IMR-90 (cell line): ENCODE measurements around the gene OR2H1. TPM values are rescaled to one million over a fixed set of nuclear protein-coding genes. Genes with fewer than 3 reads are reported as not detected.

ENCODE experiments used
- ATAC-seq: fragments of 200-7000 bp; cut with Tn5 transposase; 2 replicates; pipeline ENCODE4 v1.9.1; 2020; ENCODE audit warnings: low read depth, mild to moderate bottlenecking, moderate library complexity
- BruUV-seq: library from RNA; stranded (reverse); fragments of 400-500 nt; replicated peaks from 2 replicates; lab custom pipeline; 2021; lab: Mats Ljungman, UMichigan
- CTCF ChIA-PET: fragments of 300-600 bp; formaldehyde crosslinking; extraction: SDS; loops from one replicate; lab custom pipeline; 2021; ENCODE audit warnings: antibody characterized with exemption; lab: Yijun Ruan, JAX
- POLR2A ChIA-PET: fragments of 300-600 bp; sonication (Branson Sonifier 250); formaldehyde crosslinking; loops from one replicate; lab custom pipeline; 2022; ENCODE audit warnings: antibody characterized with exemption; ENCODE audit not compliant: unreplicated experiment; lab: Charles Lee
- DNase-seq: peaks from one replicate; pipeline ENCODE4 v3.0.0; 2013
- H2AFZ ChIP-seq: replicated peaks from 2 replicates; pipeline ENCODE3; 2013; ENCODE audit warnings: low read length, mild to moderate bottlenecking; ENCODE audit not compliant: poor library complexity
- H2AK5ac ChIP-seq: 2 replicates; pipeline ENCODE4 v1.6.1; 2013; ENCODE audit warnings: low read depth, low read length, inconsistent platforms
- H2AK9ac ChIP-seq: replicated peaks from 2 replicates; pipeline ENCODE3; 2013; ENCODE audit warnings: mild to moderate bottlenecking, low read depth, low read length, moderate library complexity; ENCODE audit not compliant: poor library complexity
- H2BK120ac ChIP-seq: 2 replicates; pipeline ENCODE4 v1.6.1; 2013; ENCODE audit warnings: low read depth, low read length, inconsistent platforms
- H2BK15ac ChIP-seq: 3 replicates; pipeline ENCODE4 v1.6.1; 2013; ENCODE audit warnings: low read depth, low read length, inconsistent platforms
- H2BK20ac ChIP-seq: 2 replicates; pipeline ENCODE4 v1.6.1; 2013; ENCODE audit warnings: low read depth, mild to moderate bottlenecking, inconsistent platforms, low read length, moderate library complexity
- H2BK5ac ChIP-seq: 2 replicates; pipeline ENCODE4 v1.6.1; 2013; ENCODE audit warnings: mild to moderate bottlenecking, low read depth, low read length, inconsistent platforms; ENCODE audit not compliant: poor library complexity, severe bottlenecking
- H3K14ac ChIP-seq: replicated peaks from 2 replicates; pipeline ENCODE4 v1.6.1; 2013; ENCODE audit warnings: low read depth, low read length, inconsistent platforms
- H3K18ac ChIP-seq: 2 replicates; pipeline ENCODE4 v1.6.1; 2013; ENCODE audit warnings: low read depth, low read length, control low read depth
- H3K23ac ChIP-seq: 2 replicates; pipeline ENCODE4 v1.6.1; 2013; ENCODE audit warnings: low read depth, low read length, inconsistent platforms
- H3K27ac ChIP-seq: 2 replicates; pipeline ENCODE4 v1.5.1; 2013; ENCODE audit warnings: mild to moderate bottlenecking, control low read depth, low read length; ENCODE audit not compliant: insufficient read depth
- H3K27me3 ChIP-seq: 2 replicates; pipeline ENCODE4 v1.6.1; 2013; ENCODE audit warnings: low read length; ENCODE audit not compliant: control insufficient read depth, insufficient read depth
- H3K36me3 ChIP-seq: 2 replicates; pipeline ENCODE4 v1.6.1; 2013; ENCODE audit warnings: low read length, mixed read lengths; ENCODE audit not compliant: control insufficient read depth, insufficient read depth
- H3K4ac ChIP-seq: 2 replicates; pipeline ENCODE4 v1.6.1; 2013; ENCODE audit warnings: low read depth, low read length, inconsistent platforms
- H3K4me1 ChIP-seq: 2 replicates; pipeline ENCODE4 v1.6.1; 2013; ENCODE audit warnings: low read length, mixed read lengths; ENCODE audit not compliant: control insufficient read depth, insufficient read depth
- H3K4me2 ChIP-seq: 2 replicates; pipeline ENCODE4 v1.6.1; 2013; ENCODE audit warnings: low read depth, mild to moderate bottlenecking, control low read depth, low read length, moderate library complexity
- H3K4me3 ChIP-seq: 2 replicates; pipeline ENCODE4 v1.5.1; 2013; ENCODE audit warnings: low read depth, mild to moderate bottlenecking, control low read depth, low read length, moderate library complexity; ENCODE audit not compliant: insufficient read depth
- H3K56ac ChIP-seq: 2 replicates; pipeline ENCODE4 v1.6.1; 2013; ENCODE audit warnings: low read length, inconsistent platforms; ENCODE audit not compliant: insufficient read depth; ENCODE audit errors: extremely low read depth
- H3K79me1 ChIP-seq, 2 experiments: 2 replicates each; pipeline ENCODE4 v1.6.1; 2013; ENCODE audit warnings: low read length in 2 of 2, inconsistent platforms in 1 of 2, low read depth in 1 of 2
- H3K9ac ChIP-seq: 2 replicates; pipeline ENCODE4 v1.6.1; 2013; ENCODE audit warnings: low read depth, low read length, control low read depth
- H3K9me1 ChIP-seq: 2 replicates; pipeline ENCODE4 v1.6.1; 2013; ENCODE audit warnings: low read length, inconsistent platforms; ENCODE audit not compliant: insufficient read depth
- H3K9me3 ChIP-seq: 2 replicates; pipeline ENCODE4 v1.6.1; 2013; ENCODE audit warnings: low read length; ENCODE audit not compliant: control insufficient read depth, insufficient read depth
- H4K20me1 ChIP-seq: 2 replicates; pipeline ENCODE4 v1.6.1; 2013; ENCODE audit warnings: low read length, inconsistent platforms; ENCODE audit not compliant: insufficient read depth
- H4K5ac ChIP-seq: 2 replicates; pipeline ENCODE4 v1.6.1; 2013; ENCODE audit warnings: mild to moderate bottlenecking, low read depth, low read length, control low read depth
- H4K8ac ChIP-seq, 2 experiments: 2 replicates each; pipeline ENCODE4 v1.6.1; 2013; ENCODE audit warnings: low read depth in 2 of 2, low read length in 2 of 2, control low read depth in 1 of 2, inconsistent platforms in 1 of 2
- H4K91ac ChIP-seq: 2 replicates; pipeline ENCODE4 v1.6.1; 2013; ENCODE audit warnings: low read depth, low read length, inconsistent platforms; ENCODE audit not compliant: insufficient read depth
- BHLHE40 ChIP-seq: fragments of 150-350 bp; IDR thresholded peaks from 2 replicates; pipeline ENCODE4 v1.6.1; 2016; ENCODE audit warnings: mild to moderate bottlenecking, low read depth, low read length
- CHD1 ChIP-seq: IDR thresholded peaks from 2 replicates; pipeline ENCODE4 v1.6.1; 2012; ENCODE audit warnings: low read depth, low read length, improper control_type of control experiment
- FOS ChIP-seq: fragments of 150-350 bp; IDR thresholded peaks from 2 replicates; pipeline ENCODE4 v1.6.1; 2016; ENCODE audit warnings: low read depth, low read length
- MAZ ChIP-seq: IDR thresholded peaks from 2 replicates; pipeline ENCODE4 v1.6.1; 2012; ENCODE audit warnings: low read depth, mild to moderate bottlenecking, low read length, improper control_type of control experiment, moderate library complexity, borderline replicate concordance
- NFE2L2 ChIP-seq: fragments of 150-350 bp; IDR thresholded peaks from 2 replicates; pipeline ENCODE4 v1.6.1; 2016; ENCODE audit warnings: low read depth, mild to moderate bottlenecking, low read length
- SMC3 ChIP-seq: fragments of 150-350 bp; IDR thresholded peaks from 2 replicates; pipeline ENCODE4 v1.6.1; 2016; ENCODE audit warnings: low read depth, mild to moderate bottlenecking, antibody characterized with exemption, low read length, moderate library complexity
- USF2 ChIP-seq: fragments of 150-350 bp; IDR thresholded peaks from 2 replicates; pipeline ENCODE4 v1.6.1; 2017; ENCODE audit warnings: mild to moderate bottlenecking, antibody characterized with exemption, low read length, low read depth
- WGBS, 2 experiments: methylation state at CpG; one replicate each; pipeline versions ENCODE4 v1.1.5 to v1.1.7; 2013; ENCODE audit warnings: missing lambda C conversion rate in 2 of 2; ENCODE audit not compliant: insufficient read length in 1 of 2; ENCODE audit errors: extremely low coverage in 2 of 2; 5-methylcytosine and 5-hydroxymethylcytosine counted together
- dilution Hi-C: fragments of 300-500 bp; cut with HindIII; formaldehyde crosslinking; loops from one replicate; pipeline ENCODE4 v1.14.3; 2018; ENCODE audit warnings: low sequenced_read_pairs; ENCODE audit not compliant: unreplicated experiment
- in situ Hi-C: fragments of 300-500 bp; cut with MboI; formaldehyde crosslinking; loops from 3 replicates; pipeline ENCODE4 v1.14.3; 2019; ENCODE audit warnings: low sequenced_read_pairs, inconsistent platforms, mixed read lengths
- intact Hi-C: fragments of 100-400 bp; cut with micrococcal nuclease; formaldehyde crosslinking; loops from 2 replicates; pipeline ENCODE4 v1.10.0; 2022
- polyA plus RNA-seq, 3 experiments: library from polyadenylated mRNA; depleted of rRNA; stranded (reverse); fragments of >200 nt; gene quantifications; 2 replicates each; pipeline ENCODE4 v1.2.3, GENCODE V29; 2012; ENCODE audit warnings: low replicate concordance in 1 of 3
- total RNA-seq: library from RNA; depleted of rRNA; stranded (reverse); fragments of >200 nt; gene quantifications from 2 replicates; pipeline ENCODE4 v1.2.3, GENCODE V29; 2012
- TF ChIP-seq, protein P1 (sequence below): fragments of 150-350 bp; IDR thresholded peaks from 2 replicates; pipeline ENCODE4 v1.6.1; 2016; ENCODE audit warnings: low read depth, mild to moderate bottlenecking, low read length, moderate library complexity, borderline replicate concordance

The OR2H1 gene
- total and polyA plus RNA-seq, 2 of the 4 experiments (the other 2 are of a cell fraction), result not detected

GRCh38 chr6:29491574-29491973, 34.6 kb downstream of the OR2H1 start:
- Histone ChIP-seq H4K5ac (no peak overlapping the region), H4K20me1 (no peaks in the 10 kb centered on the region), H3K4me1 (no peaks in the 10 kb centered on the region), H3K27ac (no peak overlapping the region), H2AK5ac (no peak overlapping the region), H3K14ac (no peak overlapping the region), H2AK9ac (no peak overlapping the region), H2BK20ac (no peak overlapping the region), H3K23ac (no peak overlapping the region), H4K8ac (no peak overlapping the region), H3K9ac (no peak overlapping the region), H2BK120ac (no peak overlapping the region), H3K4me3 (no peak overlapping the region), H3K9me3 (peaks cover 11% of the 10 kb centered on the region), H3K9me1 (no peaks in the 10 kb centered on the region), H3K79me1 (no peaks in the 10 kb centered on the region), H3K4ac (no peak overlapping the region), H3K36me3 (no peaks in the 10 kb centered on the region), H4K91ac (no peak overlapping the region), H2AFZ (no peak overlapping the region), H3K18ac (no peak overlapping the region), H2BK5ac (no peak overlapping the region), H3K27me3 (no peaks in the 10 kb centered on the region), H2BK15ac (no peak overlapping the region), H3K56ac (no peak overlapping the region), H3K4me2 (no peak overlapping the region)
- no CpG with 5 or more reads among the region's 4 CpGs for WGBS, 2 experiments
- no TSS peak for BruUV-seq
- intact Hi-C loops (no loop called here), dilution Hi-C loops (no loop called here), in situ Hi-C loops (no loop called here)
- no peak for ATAC-seq
- TF ChIP-seq MAZ (no peak), NFE2L2 (no peak), SMC3 (no peak), FOS (no peak), CHD1 (no peak), USF2 (no peak), BHLHE40 (no peak)
- TF ChIP-seq, protein P1, sequence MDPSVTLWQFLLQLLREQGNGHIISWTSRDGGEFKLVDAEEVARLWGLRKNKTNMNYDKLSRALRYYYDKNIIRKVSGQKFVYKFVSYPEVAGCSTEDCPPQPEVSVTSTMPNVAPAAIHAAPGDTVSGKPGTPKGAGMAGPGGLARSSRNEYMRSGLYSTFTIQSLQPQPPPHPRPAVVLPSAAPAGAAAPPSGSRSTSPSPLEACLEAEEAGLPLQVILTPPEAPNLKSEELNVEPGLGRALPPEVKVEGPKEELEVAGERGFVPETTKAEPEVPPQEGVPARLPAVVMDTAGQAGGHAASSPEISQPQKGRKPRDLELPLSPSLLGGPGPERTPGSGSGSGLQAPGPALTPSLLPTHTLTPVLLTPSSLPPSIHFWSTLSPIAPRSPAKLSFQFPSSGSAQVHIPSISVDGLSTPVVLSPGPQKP, result no peak
- ChIA-PET CTCF (no interaction called here), POLR2A (no interaction called here)
- DNase-seq, result no peak
